Mesothelial cell of epicardium (in vitro differentiated cells): ENCODE results near the gene SGCD. TPM values are rescaled to one million over a fixed set of nuclear protein-coding genes. Genes with fewer than 3 reads are reported as not detected.

ENCODE experiments used
- DNase-seq, 2 experiments: peaks; one replicate each; pipeline ENCODE4 v3.0.0; 2021; ENCODE audit warnings: low spot score in 2 of 2; ENCODE audit not compliant: unreplicated experiment in 2 of 2
- H3K27ac Mint-ChIP-seq: 2 replicates; pipeline ENCODE4 v1.8.0; 2021; ENCODE audit warnings: mixed read lengths
- H3K27me3 Mint-ChIP-seq: 2 replicates; pipeline ENCODE4 v1.8.0; 2021; ENCODE audit warnings: low read depth, mixed read lengths
- H3K36me3 Mint-ChIP-seq: 2 replicates; pipeline ENCODE4 v1.8.0; 2021; ENCODE audit warnings: mixed read lengths
- H3K4me1 Mint-ChIP-seq: 2 replicates; pipeline ENCODE4 v1.8.0; 2021; ENCODE audit warnings: mixed read lengths
- H3K4me3 Mint-ChIP-seq: 2 replicates; pipeline ENCODE4 v1.8.0; 2021; ENCODE audit warnings: mild to moderate bottlenecking, moderate library complexity, mixed read lengths
- H3K9me3 Mint-ChIP-seq: 2 replicates; pipeline ENCODE4 v1.8.0; 2021; ENCODE audit warnings: mixed read lengths
- total RNA-seq: library from RNA; stranded (reverse); gene quantifications from 3 replicates; pipeline ENCODE4 v1.2.1, GENCODE V29; 2021
- TF ChIP-seq, protein P1 (sequence below): fragments of 200-600 bp; sonication (generic); IDR thresholded peaks from one replicate; pipeline ENCODE4 v1.5.0; 2021; ENCODE audit warnings: antibody characterized with exemption; ENCODE audit not compliant: unreplicated experiment

Gene SGCD
- total RNA-seq, 1 donor from 2014 or later, result 4.9 TPM

DNA sequence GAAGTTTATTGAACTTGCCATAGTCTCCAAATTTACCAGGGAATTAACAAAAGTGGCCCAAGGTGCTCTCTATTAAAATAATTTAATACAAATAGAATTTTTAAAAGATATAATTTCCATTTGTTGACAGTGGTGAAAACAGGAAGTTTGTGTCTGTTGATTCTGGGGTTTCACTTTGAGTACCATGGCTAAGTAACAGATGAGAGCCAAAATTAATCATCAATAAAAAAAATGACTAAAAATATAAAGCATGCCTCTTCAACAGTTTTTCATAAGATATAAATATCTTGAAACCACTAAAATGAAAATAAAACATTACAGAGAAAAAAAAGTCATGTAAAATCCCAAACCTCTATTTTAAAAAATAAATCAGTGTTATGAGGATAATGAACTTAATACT lies 49.8 kb downstream of the SGCD start:
- Mint-ChIP-seq H3K36me3 (no peaks in the 10 kb centered on the region), H3K4me1 (peaks cover 18% of the 10 kb centered on the region), H3K4me3 (no peak overlapping the region), H3K9me3 (no peaks in the 10 kb centered on the region), H3K27ac (no peak overlapping the region), H3K27me3 (peaks cover 6% of the 10 kb centered on the region)
- DNase-seq, result no peak
- TF ChIP-seq, protein P1, sequence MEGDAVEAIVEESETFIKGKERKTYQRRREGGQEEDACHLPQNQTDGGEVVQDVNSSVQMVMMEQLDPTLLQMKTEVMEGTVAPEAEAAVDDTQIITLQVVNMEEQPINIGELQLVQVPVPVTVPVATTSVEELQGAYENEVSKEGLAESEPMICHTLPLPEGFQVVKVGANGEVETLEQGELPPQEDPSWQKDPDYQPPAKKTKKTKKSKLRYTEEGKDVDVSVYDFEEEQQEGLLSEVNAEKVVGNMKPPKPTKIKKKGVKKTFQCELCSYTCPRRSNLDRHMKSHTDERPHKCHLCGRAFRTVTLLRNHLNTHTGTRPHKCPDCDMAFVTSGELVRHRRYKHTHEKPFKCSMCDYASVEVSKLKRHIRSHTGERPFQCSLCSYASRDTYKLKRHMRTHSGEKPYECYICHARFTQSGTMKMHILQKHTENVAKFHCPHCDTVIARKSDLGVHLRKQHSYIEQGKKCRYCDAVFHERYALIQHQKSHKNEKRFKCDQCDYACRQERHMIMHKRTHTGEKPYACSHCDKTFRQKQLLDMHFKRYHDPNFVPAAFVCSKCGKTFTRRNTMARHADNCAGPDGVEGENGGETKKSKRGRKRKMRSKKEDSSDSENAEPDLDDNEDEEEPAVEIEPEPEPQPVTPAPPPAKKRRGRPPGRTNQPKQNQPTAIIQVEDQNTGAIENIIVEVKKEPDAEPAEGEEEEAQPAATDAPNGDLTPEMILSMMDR, result no peak

DNA sequence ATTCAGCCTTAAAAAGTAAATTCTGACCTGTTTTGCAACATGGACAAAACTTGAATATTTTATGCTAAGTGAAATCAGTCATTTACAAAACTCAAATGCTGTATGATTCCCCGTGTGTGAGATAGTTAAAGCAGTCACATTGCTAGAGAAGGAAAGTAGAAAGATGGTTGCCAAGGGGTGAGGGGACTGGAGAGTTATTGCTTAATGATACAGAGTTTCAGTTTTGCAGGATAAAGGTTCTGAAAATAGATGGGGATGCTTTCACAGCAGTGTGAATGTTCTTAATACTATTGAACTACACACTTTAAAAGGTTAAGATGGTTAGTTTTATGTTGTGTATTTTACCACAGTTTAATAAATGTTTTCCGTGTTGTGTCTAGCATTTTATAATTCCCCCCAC lies 51.2 kb downstream of the SGCD start:
- no peak overlapping the region for H3K4me3 Mint-ChIP-seq

DNA sequence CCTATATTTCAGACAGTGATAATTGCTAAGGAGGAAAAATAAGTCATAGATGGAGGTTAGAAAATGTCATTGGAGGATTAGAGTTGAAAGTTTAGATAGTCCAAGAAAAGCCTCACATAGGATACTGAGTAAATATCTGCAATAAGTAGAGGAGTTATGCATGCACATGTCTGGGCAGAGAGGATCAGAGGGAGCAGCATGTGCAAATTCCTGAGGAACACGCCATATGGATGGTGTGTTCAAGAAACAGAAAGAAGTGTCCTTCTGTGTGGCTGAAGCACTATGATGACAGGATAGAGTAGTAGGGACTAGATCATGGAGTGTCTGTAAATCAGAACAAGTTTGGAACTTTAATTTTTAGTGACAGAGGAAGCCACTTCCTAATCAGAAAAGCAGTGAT lies 52.2 kb downstream of the SGCD start:
- Mint-ChIP-seq H3K9me3 (no peaks in the 10 kb centered on the region), H3K36me3 (no peaks in the 10 kb centered on the region), H3K4me3 (no peak overlapping the region), H3K4me1 (peaks cover 18% of the 10 kb centered on the region), H3K27me3 (peaks cover 9% of the 10 kb centered on the region), H3K27ac (peak overlapping the region; percentile 18)
- no peak for DNase-seq
- TF ChIP-seq, protein P1, result no peak

More for the DNA sequence above, 51.2 kb downstream of the SGCD start:
- Mint-ChIP-seq H3K36me3 (no peaks in the 10 kb centered on the region), H3K4me1 (peaks cover 18% of the 10 kb centered on the region), H3K9me3 (no peaks in the 10 kb centered on the region), H3K27me3 (peaks cover 6% of the 10 kb centered on the region), H3K27ac (no peak overlapping the region)
- TF ChIP-seq, protein P1, result no peak
- DNase-seq, result no peak

DNA sequence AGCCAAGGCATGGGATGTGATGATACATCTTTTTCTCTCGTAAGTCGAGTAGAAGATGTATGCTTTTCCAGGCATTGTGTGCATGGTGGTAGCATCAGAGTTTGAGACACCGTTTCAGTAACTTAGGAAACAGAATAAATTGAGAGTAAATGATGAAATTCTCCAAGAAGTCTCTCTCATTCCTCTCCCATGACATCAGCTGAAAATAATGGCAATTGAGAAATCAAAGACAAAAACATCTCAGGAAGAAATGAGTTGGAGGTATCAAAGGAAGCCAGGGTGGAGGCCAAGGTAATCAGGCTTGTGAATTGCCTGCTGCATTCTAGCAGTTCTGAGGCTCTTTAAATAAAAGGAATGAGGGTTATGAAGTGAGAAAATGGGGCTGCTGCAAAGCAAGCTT lies 53.9 kb downstream of the SGCD start:
- H3K27ac Mint-ChIP-seq, result peak overlapping the region; percentile 57
- peaks cover 18% of the 10 kb centered on the region for H3K4me1 Mint-ChIP-seq
- H3K36me3 Mint-ChIP-seq, result no peaks in the 10 kb centered on the region
- TF ChIP-seq, protein P1, result no peak
- H3K9me3 Mint-ChIP-seq, result no peaks in the 10 kb centered on the region
- no peak overlapping the region for H3K4me3 Mint-ChIP-seq
- DNase-seq, result no peak
- peaks cover 9% of the 10 kb centered on the region for H3K27me3 Mint-ChIP-seq

DNA sequence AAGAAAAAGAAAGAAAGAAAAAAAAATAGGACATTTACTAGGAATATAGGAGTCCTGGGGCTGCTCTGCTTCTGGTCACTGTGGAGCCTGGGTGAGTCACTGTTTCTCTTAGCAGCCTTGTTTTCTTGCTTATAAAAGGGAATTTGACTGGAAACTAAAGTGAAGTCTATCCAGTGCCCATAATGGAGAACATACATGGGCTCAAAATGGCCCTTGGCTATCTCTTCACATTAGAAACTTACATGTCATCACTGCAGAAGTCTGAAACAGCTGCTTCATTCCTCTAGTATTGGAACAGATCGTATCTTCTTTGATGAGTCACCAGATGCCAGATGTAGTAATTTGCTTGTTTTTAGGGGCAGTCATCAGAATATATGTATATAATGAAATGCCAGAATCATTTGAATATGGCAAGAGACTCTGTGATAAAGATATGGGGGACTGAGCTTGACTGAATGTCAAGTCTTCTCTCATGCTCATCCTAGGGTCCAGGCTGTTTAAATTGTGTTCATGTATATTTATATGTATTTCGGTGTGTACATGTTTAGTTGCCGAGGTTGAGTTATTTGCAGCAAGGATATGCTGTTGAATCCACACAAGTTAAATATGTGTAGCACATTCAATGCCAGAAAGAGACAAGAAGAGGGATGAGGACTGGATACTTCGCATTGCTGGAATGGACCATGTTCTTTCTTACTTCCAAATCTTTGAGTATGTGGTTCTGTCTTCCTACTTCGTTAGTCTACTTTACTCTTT lies 56.7 kb downstream of the SGCD start:
- H3K27ac Mint-ChIP-seq, result no peak overlapping the region
- no peaks in the 10 kb centered on the region for H3K36me3 Mint-ChIP-seq
- no peaks in the 10 kb centered on the region for H3K9me3 Mint-ChIP-seq
- TF ChIP-seq, protein P1, result no peak
- peaks cover 7% of the 10 kb centered on the region for H3K27me3 Mint-ChIP-seq
- DNase-seq, result no peak
- no peak overlapping the region for H3K4me3 Mint-ChIP-seq
- H3K4me1 Mint-ChIP-seq, result peaks cover 29% of the 10 kb centered on the region
